BLaER1 (cell line): ENCODE measurements around the gene ADCY10.

Experiments
- H3K27ac ChIP-seq: shearing (Covaris generic); formaldehyde crosslinking; 2 replicates; pipeline ENCODE4 v1.8.1; 2022
- H3K27me3 ChIP-seq: shearing (Covaris generic); formaldehyde crosslinking; 2 replicates; pipeline ENCODE4 v1.8.1; 2022
- H3K36me3 ChIP-seq: shearing (Covaris generic); formaldehyde crosslinking; 2 replicates; pipeline ENCODE4 v1.8.1; 2022
- H3K4me1 ChIP-seq: shearing (Covaris generic); formaldehyde crosslinking; 2 replicates; pipeline ENCODE4 v1.8.1; 2022
- H3K4me2 ChIP-seq: shearing (Covaris generic); formaldehyde crosslinking; 2 replicates; pipeline ENCODE4 v1.8.1; 2022
- H3K4me3 ChIP-seq: shearing (Covaris generic); formaldehyde crosslinking; 2 replicates; pipeline ENCODE4 v1.8.1; 2022
- H3K9ac ChIP-seq: shearing (Covaris generic); formaldehyde crosslinking; 2 replicates; pipeline ENCODE4 v1.8.1; 2022
- H3K9me3 ChIP-seq: shearing (Covaris generic); formaldehyde crosslinking; 2 replicates; pipeline ENCODE4 v1.8.1; 2022
- H4K20me1 ChIP-seq: shearing (Covaris generic); formaldehyde crosslinking; 2 replicates; pipeline ENCODE4 v1.8.1; 2022
- Cebpa-rat ChIP-seq: shearing (Covaris generic); IDR thresholded peaks from 2 replicates; pipeline ENCODE4 v1.8.1; 2022

Gene ADCY10

DNA sequence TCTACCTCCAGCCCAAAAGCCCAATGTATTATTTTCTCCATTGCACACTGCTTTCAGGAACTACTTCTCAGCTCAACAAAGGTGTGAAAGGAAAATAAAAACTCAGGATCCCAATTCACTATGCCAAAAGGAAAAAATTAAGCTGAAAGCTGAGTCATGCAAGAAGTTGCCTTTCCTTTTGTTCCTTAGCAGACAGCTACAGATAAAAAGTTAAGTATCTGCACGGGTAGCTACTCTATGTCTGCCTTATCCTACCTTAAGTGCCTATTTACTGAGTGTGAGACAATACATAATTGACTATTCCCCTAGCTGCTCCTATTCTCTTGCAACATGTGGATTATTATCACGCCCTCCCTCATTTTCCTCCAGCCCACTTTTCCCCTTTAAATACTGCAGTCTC lies 84.1 kb downstream of the ADCY10 start:
- Histone ChIP-seq H3K27ac (no peak overlapping the region), H3K4me2 (no peak overlapping the region), H4K20me1 (no peaks in the 10 kb centered on the region), H3K9me3 (no peaks in the 10 kb centered on the region), H3K9ac (no peak overlapping the region), H3K4me3 (no peak overlapping the region), H3K36me3 (no peaks in the 10 kb centered on the region), H3K27me3 (no peaks in the 10 kb centered on the region), H3K4me1 (no peaks in the 10 kb centered on the region)
- no peak for TF ChIP-seq Cebpa-rat

- no peak overlapping the region for H3K27ac ChIP-seq
- H3K4me1 ChIP-seq, result no peaks in the 10 kb centered on the region
- H4K20me1 ChIP-seq, result no peaks in the 10 kb centered on the region
- no peaks in the 10 kb centered on the region for H3K36me3 ChIP-seq
- no peak for TF ChIP-seq Cebpa-rat
- no peak overlapping the region for H3K9ac ChIP-seq
- no peak overlapping the region for H3K4me3 ChIP-seq
- H3K9me3 ChIP-seq, result no peaks in the 10 kb centered on the region
- H3K27me3 ChIP-seq, result no peaks in the 10 kb centered on the region
- H3K4me2 ChIP-seq, result no peak overlapping the region
These were observed 87.8 kb downstream of the ADCY10 start for GRCh38 chr1:167826127-167826526.

- Histone ChIP-seq H3K4me3 (no peak overlapping the region), H3K27ac (no peak overlapping the region), H3K4me2 (no peak overlapping the region), H3K27me3 (no peaks in the 10 kb centered on the region), H3K36me3 (no peaks in the 10 kb centered on the region), H3K4me1 (no peaks in the 10 kb centered on the region), H4K20me1 (no peaks in the 10 kb centered on the region), H3K9me3 (peaks cover 2% of the 10 kb centered on the region; the same call in 1 of the 2 replicates), H3K9ac (no peak overlapping the region)
- TF ChIP-seq Cebpa-rat, result no peak
These were observed 88.4 kb downstream of the ADCY10 start for GRCh38 chr1:167825419-167826079.

- no peak overlapping the region for H3K27ac ChIP-seq
- no peak for TF ChIP-seq Cebpa-rat
- H3K4me1 ChIP-seq, result no peaks in the 10 kb centered on the region
- no peak overlapping the region for H3K4me3 ChIP-seq
- no peaks in the 10 kb centered on the region for H3K36me3 ChIP-seq
- peaks cover 10% of the 10 kb centered on the region for H3K9me3 ChIP-seq
- H3K9ac ChIP-seq, result no peak overlapping the region
- no peaks in the 10 kb centered on the region for H4K20me1 ChIP-seq
- no peak overlapping the region for H3K4me2 ChIP-seq
- no peaks in the 10 kb centered on the region for H3K27me3 ChIP-seq
These were observed 89.7 kb downstream of the ADCY10 start for GRCh38 chr1:167824163-167824794.

DNA sequence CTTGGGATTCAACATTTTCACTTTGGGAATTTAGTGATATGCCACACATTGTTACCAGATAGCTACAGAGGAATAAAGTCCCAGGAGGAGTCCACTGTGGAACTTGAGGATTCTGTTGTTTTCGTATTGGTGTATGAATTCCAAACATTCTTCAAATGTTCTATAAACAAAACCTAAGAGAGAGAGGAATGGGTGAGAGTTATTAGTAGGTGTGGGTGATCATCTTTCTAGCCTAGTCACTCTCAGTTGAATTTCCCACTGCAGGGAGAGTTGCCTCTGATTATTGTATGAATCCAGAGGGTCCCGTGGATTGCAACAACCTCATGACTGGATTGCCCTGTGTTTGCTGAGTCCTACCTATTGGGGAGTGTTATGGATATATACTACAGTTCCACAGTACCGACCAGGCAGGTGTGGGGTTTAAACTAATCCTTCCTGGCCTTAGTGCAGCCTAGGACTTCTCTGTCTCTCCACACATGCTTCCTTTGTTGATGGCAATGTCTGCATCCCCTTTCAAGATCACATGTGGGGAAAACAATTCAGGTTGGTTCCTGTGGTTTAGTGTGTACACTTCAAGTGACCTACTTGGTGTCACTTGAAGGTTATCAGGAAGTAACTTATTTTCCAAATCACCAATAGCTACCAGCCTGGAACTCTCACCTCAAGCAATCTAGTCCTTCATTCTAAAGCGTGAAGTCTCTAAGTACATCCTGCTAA lies 91.8 kb downstream of the ADCY10 start:
- H3K36me3 ChIP-seq, result no peaks in the 10 kb centered on the region
- H4K20me1 ChIP-seq, result no peaks in the 10 kb centered on the region
- no peak overlapping the region for H3K27ac ChIP-seq
- no peak overlapping the region for H3K9ac ChIP-seq
- no peak overlapping the region for H3K4me3 ChIP-seq
- no peaks in the 10 kb centered on the region for H3K27me3 ChIP-seq
- TF ChIP-seq Cebpa-rat, result no peak
- no peak overlapping the region for H3K4me2 ChIP-seq
- H3K9me3 ChIP-seq, result peaks cover 10% of the 10 kb centered on the region
- H3K4me1 ChIP-seq, result no peaks in the 10 kb centered on the region

- H3K9me3 ChIP-seq, result peaks cover 11% of the 10 kb centered on the region
- H3K4me3 ChIP-seq, result no peak overlapping the region
- no peaks in the 10 kb centered on the region for H3K4me1 ChIP-seq
- TF ChIP-seq Cebpa-rat, result no peak
- H3K36me3 ChIP-seq, result no peaks in the 10 kb centered on the region
- no peaks in the 10 kb centered on the region for H3K27me3 ChIP-seq
- H3K27ac ChIP-seq, result no peak overlapping the region
- no peak overlapping the region for H3K4me2 ChIP-seq
- H4K20me1 ChIP-seq, result no peaks in the 10 kb centered on the region
- no peak overlapping the region for H3K9ac ChIP-seq
These were observed 92.6 kb downstream of the ADCY10 start for GRCh38 chr1:167821356-167821685.

- H3K4me1 ChIP-seq, result no peaks in the 10 kb centered on the region
- H3K9ac ChIP-seq, result no peak overlapping the region
- H3K27ac ChIP-seq, result no peak overlapping the region
- H3K27me3 ChIP-seq, result no peaks in the 10 kb centered on the region
- peaks cover 16% of the 10 kb centered on the region for H3K9me3 ChIP-seq
- no peaks in the 10 kb centered on the region for H3K36me3 ChIP-seq
- H3K4me2 ChIP-seq, result no peak overlapping the region
- no peak overlapping the region for H3K4me3 ChIP-seq
- no peak for TF ChIP-seq Cebpa-rat
- no peaks in the 10 kb centered on the region for H4K20me1 ChIP-seq
These were observed 93.1 kb downstream of the ADCY10 start for GRCh38 chr1:167820684-167821355.

DNA sequence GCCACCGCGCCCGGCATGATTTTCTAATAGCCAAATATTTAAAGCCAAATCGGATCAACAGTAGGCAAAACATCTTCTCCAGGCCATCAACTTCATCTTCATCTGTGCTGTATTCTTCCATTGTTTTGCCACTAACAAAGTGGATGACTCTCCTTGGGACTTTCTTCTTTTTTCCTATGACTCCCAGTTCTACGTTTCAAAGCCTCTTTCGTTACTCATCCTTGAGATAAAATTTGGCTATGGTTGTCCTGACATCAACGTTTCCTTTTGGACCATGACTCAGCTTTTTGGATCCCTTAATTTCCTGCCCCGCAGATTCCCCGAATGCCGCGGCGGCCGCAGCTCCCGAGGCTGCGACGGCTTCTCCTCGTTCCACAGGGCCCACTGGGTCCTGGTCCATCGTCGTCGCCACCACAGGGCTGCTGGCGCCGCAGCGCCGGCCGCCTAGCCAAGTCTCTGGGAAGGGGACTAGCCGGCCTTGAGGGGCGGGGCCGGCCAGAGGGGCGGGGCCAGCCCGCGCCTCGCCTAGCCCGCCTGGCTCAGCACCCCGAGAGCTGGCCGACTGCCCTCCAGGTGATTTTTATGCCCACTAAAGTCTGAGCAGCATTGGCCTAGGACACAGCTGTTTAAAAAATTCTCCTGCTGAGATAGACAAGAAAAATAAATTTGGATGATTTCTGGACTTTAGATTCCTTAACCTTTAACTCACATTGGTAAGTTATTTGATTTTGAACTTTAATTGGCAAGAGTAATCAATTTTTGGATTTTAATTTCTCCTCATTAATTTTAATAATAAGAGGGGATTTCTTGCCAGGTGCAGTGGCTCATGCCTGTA lies 93.9 kb downstream of the ADCY10 start:
- Histone ChIP-seq H3K4me3 (no peak overlapping the region), H4K20me1 (no peaks in the 10 kb centered on the region), H3K4me2 (no peak overlapping the region), H3K9me3 (peaks cover 23% of the 10 kb centered on the region), H3K9ac (no peak overlapping the region), H3K27me3 (no peaks in the 10 kb centered on the region), H3K27ac (no peak overlapping the region), H3K36me3 (no peaks in the 10 kb centered on the region), H3K4me1 (no peaks in the 10 kb centered on the region)
- no peak for TF ChIP-seq Cebpa-rat

GRCh38 chr1:167815650-167816049 lies 98.3 kb downstream of the ADCY10 start:
- Histone ChIP-seq H3K9ac (no peak overlapping the region), H3K4me1 (no peaks in the 10 kb centered on the region), H3K4me3 (no peak overlapping the region), H3K27ac (no peak overlapping the region), H3K36me3 (no peaks in the 10 kb centered on the region), H3K9me3 (peaks cover 51% of the 10 kb centered on the region), H4K20me1 (no peaks in the 10 kb centered on the region), H3K4me2 (no peak overlapping the region), H3K27me3 (no peaks in the 10 kb centered on the region)
- TF ChIP-seq Cebpa-rat, result no peak
